PC-9 (cell line): ENCODE data around the gene SLC10A2. TPM values are rescaled to one million over a fixed set of nuclear protein-coding genes. Genes with fewer than 3 reads are reported as not detected.

ENCODE experiments used
- BruUV-seq: library from RNA; stranded (reverse); fragments of 400-500 nt; replicated peaks from 2 replicates; lab custom pipeline; 2021; lab: Mats Ljungman, UMichigan
- CTCF ChIA-PET: fragments of 300-600 bp; sonication (Branson Sonifier 250); formaldehyde crosslinking; loops from one replicate; lab custom pipeline; 2022; ENCODE audit warnings: antibody characterized with exemption; lab: Charles Lee
- POLR2A ChIA-PET: fragments of 300-600 bp; sonication (Branson Sonifier 250); formaldehyde crosslinking; loops from one replicate; lab custom pipeline; 2022; ENCODE audit warnings: antibody characterized with exemption; ENCODE audit not compliant: unreplicated experiment; lab: Charles Lee
- DNase-seq, 2 experiments: peaks; one replicate each; pipeline versions ENCODE4 v3.0.0 to v3.0.0-alpha.2; 2015 to 2022; ENCODE audit warnings: mixed read lengths in 1 of 2
- H2AFZ ChIP-seq: fragments of 200-600 bp; sonication (generic); 2 replicates; pipeline ENCODE4 v1.8.1; 2017; ENCODE audit warnings: antibody characterized with exemption
- H3F3A ChIP-seq: fragments of 200-600 bp; sonication (generic); 2 replicates; pipeline ENCODE4 v1.8.1; 2017; ENCODE audit warnings: antibody characterized with exemption, mild to moderate bottlenecking, low read depth; ENCODE audit not compliant: insufficient read depth
- H3K27ac ChIP-seq: fragments of 200-600 bp; sonication (generic); 2 replicates; pipeline ENCODE4 v1.6.1; 2016; ENCODE audit warnings: mixed run types
- H3K27me3 ChIP-seq: fragments of 200-600 bp; sonication (generic); 2 replicates; pipeline ENCODE4 v1.6.1; 2016; ENCODE audit warnings: low read depth, mixed run types; ENCODE audit not compliant: insufficient read depth
- H3K36me3 ChIP-seq: fragments of 200-600 bp; sonication (generic); 2 replicates; pipeline ENCODE4 v1.6.1; 2016; ENCODE audit warnings: low read depth, mixed run types
- H3K4me1 ChIP-seq: fragments of 200-600 bp; sonication (generic); replicated peaks from 2 replicates; pipeline ENCODE4 v1.6.1; 2016; ENCODE audit warnings: mixed run types; ENCODE audit not compliant: insufficient read depth
- H3K4me2 ChIP-seq: fragments of 200-600 bp; sonication (generic); 2 replicates; pipeline ENCODE4 v1.6.1; 2017; ENCODE audit warnings: mixed run types
- H3K4me3 ChIP-seq: fragments of 200-600 bp; sonication (generic); 2 replicates; pipeline ENCODE4 v1.6.1; 2016; ENCODE audit warnings: mixed run types
- H3K79me2 ChIP-seq: fragments of 200-600 bp; sonication (generic); 2 replicates; pipeline ENCODE4 v1.6.1; 2017; ENCODE audit warnings: low read depth, mixed run types
- H3K9me2 ChIP-seq: fragments of 200-600 bp; sonication (generic); 2 replicates; pipeline ENCODE4 v1.8.1; 2017; ENCODE audit warnings: mild to moderate bottlenecking; ENCODE audit not compliant: insufficient read depth
- H3K9me3 ChIP-seq: fragments of 200-600 bp; sonication (generic); 2 replicates; pipeline ENCODE4 v1.8.1; 2016; ENCODE audit warnings: low read depth; ENCODE audit not compliant: insufficient read depth
- H4K20me1 ChIP-seq: fragments of 200-600 bp; sonication (generic); 2 replicates; pipeline ENCODE4 v1.8.1; 2017; ENCODE audit not compliant: insufficient read depth
- CTCF ChIP-seq: fragments of 200-600 bp; sonication (generic); conservative IDR thresholded peaks from 2 replicates; pipeline ENCODE4 v1.6.1; 2017; ENCODE audit warnings: mixed run types, antibody characterized with exemption, mild to moderate bottlenecking, moderate library complexity
- EZH2 ChIP-seq: fragments of 200-600 bp; sonication (generic); IDR thresholded peaks from 2 replicates; pipeline ENCODE4 v1.8.0; 2017; ENCODE audit warnings: antibody characterized with exemption, low read depth
- intact Hi-C: fragments of 100-400 bp; cut with micrococcal nuclease; formaldehyde crosslinking; loops from one replicate; pipeline ENCODE4 v1.10.0; 2022; ENCODE audit not compliant: unreplicated experiment
- total RNA-seq: library from RNA; stranded (reverse); gene quantifications from 2 replicates; pipeline ENCODE4 v1.2.3, GENCODE V29; 2021

Gene SLC10A2
- total RNA-seq, 1 experiment from 2014 or later, result not detected

GRCh38 chr13:103012646-103013045 is 53.6 kb downstream of the SLC10A2 start:
- Histone ChIP-seq H2AFZ (no peak overlapping the region), H3K4me3 (no peak overlapping the region), H3F3A (no peaks in the 10 kb centered on the region), H4K20me1 (no peaks in the 10 kb centered on the region), H3K27me3 (no peaks in the 10 kb centered on the region), H3K4me2 (no peak overlapping the region), H3K36me3 (no peaks in the 10 kb centered on the region), H3K9me2 (no peaks in the 10 kb centered on the region), H3K27ac (no peak overlapping the region), H3K4me1 (no peaks in the 10 kb centered on the region), H3K9me3 (no peaks in the 10 kb centered on the region), H3K79me2 (no peaks in the 10 kb centered on the region)
- intact Hi-C loops, result no loop called here
- DNase-seq, result no peak
- POLR2A ChIA-PET, result no interaction called here
- CTCF ChIA-PET, result no interaction called here
- no peak for TF ChIP-seq CTCF
- no peak for TF ChIP-seq EZH2
- BruUV-seq, result no TSS peak

GRCh38 chr13:103009051-103009840 is 57.0 kb downstream of the SLC10A2 start:
- Histone ChIP-seq H4K20me1 (no peaks in the 10 kb centered on the region), H3K27me3 (no peaks in the 10 kb centered on the region), H3K9me3 (no peaks in the 10 kb centered on the region), H3K4me2 (no peak overlapping the region), H2AFZ (no peak overlapping the region), H3K36me3 (no peaks in the 10 kb centered on the region), H3K9me2 (no peaks in the 10 kb centered on the region), H3K4me1 (no peaks in the 10 kb centered on the region), H3K79me2 (no peaks in the 10 kb centered on the region), H3F3A (no peaks in the 10 kb centered on the region), H3K27ac (no peak overlapping the region), H3K4me3 (no peak overlapping the region)
- BruUV-seq, result no TSS peak
- DNase-seq, result no peak
- CTCF ChIA-PET, result no interaction called here
- intact Hi-C loops, result no loop called here
- POLR2A ChIA-PET, result no interaction called here
- TF ChIP-seq CTCF (no peak), EZH2 (no peak)

GRCh38 chr13:103007427-103007762 is 58.8 kb downstream of the SLC10A2 start:
- H3K27me3 ChIP-seq, result no peaks in the 10 kb centered on the region
- H3K4me3 ChIP-seq, result no peak overlapping the region
- no peaks in the 10 kb centered on the region for H3F3A ChIP-seq
- H3K9me2 ChIP-seq, result no peaks in the 10 kb centered on the region
- BruUV-seq, result no TSS peak
- no peak overlapping the region for H3K4me2 ChIP-seq
- no peak overlapping the region for H2AFZ ChIP-seq
- CTCF ChIA-PET, result no interaction called here
- no peak overlapping the region for H3K27ac ChIP-seq
- H3K9me3 ChIP-seq, result no peaks in the 10 kb centered on the region
- peaks cover 6% of the 10 kb centered on the region for H3K4me1 ChIP-seq
- intact Hi-C loops, result no loop called here
- no peaks in the 10 kb centered on the region for H3K36me3 ChIP-seq
- DNase-seq, result no peak
- POLR2A ChIA-PET, result no interaction called here
- TF ChIP-seq EZH2 (no peak), CTCF (no peak)
- no peaks in the 10 kb centered on the region for H4K20me1 ChIP-seq
- H3K79me2 ChIP-seq, result no peaks in the 10 kb centered on the region
